HCT116 (cell line): ENCODE results near the gene HPCAL1. TPM values are rescaled to one million over a fixed set of nuclear protein-coding genes. Genes with fewer than 3 reads are reported as not detected.

Experiments
- ATAC-seq: fragments of 200-7000 bp; cut with Tn5 transposase; 2 replicates; pipeline ENCODE4 v1.9.1; 2020; ENCODE audit warnings: mild to moderate bottlenecking, moderate library complexity
- BruUV-seq: library from RNA; stranded (reverse); fragments of 400-500 nt; replicated peaks from 2 replicates; lab custom pipeline; 2021; lab: Mats Ljungman, UMichigan
- CTCF ChIA-PET: fragments of 300-600 bp; sonication (Branson Sonifier 250); formaldehyde crosslinking; loops from one replicate; lab custom pipeline; 2021; ENCODE audit warnings: antibody characterized with exemption; lab: Charles Lee
- POLR2A ChIA-PET: fragments of 300-600, 350-600 bp; sonication (Branson Sonifier 250); formaldehyde crosslinking; loops from one replicate; lab custom pipeline; 2021; ENCODE audit warnings: antibody characterized with exemption; lab: Charles Lee
- RAD21 ChIA-PET, 2 experiments: fragments of 300-600 bp; sonication (Branson Sonifier 250); formaldehyde crosslinking; loops; one replicate each; lab custom pipeline; 2023; ENCODE audit warnings: low total read pairs in 2 of 2; ENCODE audit not compliant: uncharacterized antibody in 2 of 2, unreplicated experiment in 2 of 2, low non-redundant PET in 1 of 2; lab: Charles Lee
- DNase-seq: peaks from one replicate; pipeline ENCODE4 v3.0.0-alpha.2; 2010; ENCODE audit warnings: low read depth, low spot score
- H2AFZ ChIP-seq: fragments of 200-600 bp; shearing (Covaris generic), sonication (generic); 2 replicates; pipeline ENCODE4 v1.6.1; 2017; ENCODE audit warnings: low read depth, mixed run types, mixed read lengths, antibody characterized with exemption, low read length; ENCODE audit not compliant: poor library complexity, severe bottlenecking
- H3K27ac ChIP-seq: 2 replicates; pipeline ENCODE4 v1.5.1; 2012; ENCODE audit warnings: low read depth, low read length
- H3K27me3 ChIP-seq: fragments of 200-600 bp; sonication (generic); 2 replicates; pipeline ENCODE4 v1.6.1; 2016; ENCODE audit warnings: mixed run types, low read length, mixed read lengths; ENCODE audit not compliant: insufficient read depth
- H3K36me3 ChIP-seq, 2 experiments: fragments of 200-500 bp in 1 of 2; fragments of 200-600 bp in 1 of 2; sonication (Bioruptor generic) in 1 of 2; sonication (generic) in 1 of 2; 2 replicates each; pipeline versions ENCODE4 v1.5.1 to v1.6.1; 2014 to 2016; ENCODE audit warnings: low read length in 2 of 2, inconsistent platforms in 1 of 2, mixed read lengths in 1 of 2, mixed run types in 1 of 2; ENCODE audit not compliant: insufficient read depth in 2 of 2, control insufficient read depth in 1 of 2
- H3K4me1 ChIP-seq, 2 experiments: fragments of 200-600 bp in 1 of 2; sonication (generic) in 1 of 2; 2 replicates each; pipeline versions ENCODE4 v1.5.1 to v1.6.1; 2012 to 2017; ENCODE audit warnings: low read length in 2 of 2, inconsistent platforms in 1 of 2, mild to moderate bottlenecking in 1 of 2, mixed read lengths in 1 of 2, mixed run types in 1 of 2, moderate library complexity in 1 of 2; ENCODE audit not compliant: insufficient read depth in 2 of 2, control insufficient read depth in 1 of 2
- H3K4me2 ChIP-seq: fragments of 200-600 bp; sonication (generic); 2 replicates; pipeline ENCODE4 v1.6.1; 2017; ENCODE audit warnings: mixed run types, low read length, mixed read lengths
- H3K4me3 ChIP-seq, 2 experiments: fragments of 200-600 bp in 1 of 2; sonication (generic) in 1 of 2; replicated peaks in 1 of 2; 2 replicates each; pipeline ENCODE4 v1.5.1; 2011 to 2016; ENCODE audit warnings: low read length in 2 of 2, control low read depth in 1 of 2, low read depth in 1 of 2, mild to moderate bottlenecking in 1 of 2, mixed read lengths in 1 of 2, mixed run types in 1 of 2
- H3K79me2 ChIP-seq: fragments of 200-600 bp; sonication (generic); 2 replicates; pipeline ENCODE4 v1.6.1; 2017; ENCODE audit warnings: mild to moderate bottlenecking, mixed run types, low read length, moderate library complexity, mixed read lengths; ENCODE audit not compliant: insufficient read depth
- H3K9ac ChIP-seq: fragments of 200-600 bp; sonication (generic); 2 replicates; pipeline ENCODE4 v1.6.1; 2016; ENCODE audit warnings: low read length, mixed read lengths
- H3K9me2 ChIP-seq: fragments of 200-600 bp; sonication (generic), shearing (Covaris generic); 2 replicates; pipeline ENCODE4 v1.6.1; 2017; ENCODE audit warnings: mixed run types, mild to moderate bottlenecking, moderate library complexity; ENCODE audit not compliant: insufficient read depth
- H3K9me3 ChIP-seq, 2 experiments: fragments of 200-500 bp in 1 of 2; fragments of 200-600 bp in 1 of 2; sonication (Bioruptor generic) in 1 of 2; sonication (generic) in 1 of 2; 2 replicates each; pipeline ENCODE4 v1.6.1; 2014 to 2017; ENCODE audit warnings: low read length in 2 of 2, mixed read lengths in 2 of 2, inconsistent platforms in 1 of 2, low read depth in 1 of 2, mild to moderate bottlenecking in 1 of 2, mixed run types in 1 of 2, moderate library complexity in 1 of 2; ENCODE audit not compliant: control insufficient read depth in 1 of 2, insufficient read depth in 1 of 2
- H4K20me1 ChIP-seq: fragments of 200-600 bp; sonication (generic), shearing (Covaris generic); 2 replicates; pipeline ENCODE4 v1.6.1; 2017; ENCODE audit warnings: mixed run types, mild to moderate bottlenecking, moderate library complexity; ENCODE audit not compliant: insufficient read depth
- CBX3 ChIP-seq: IDR thresholded peaks from 2 replicates; pipeline ENCODE4 v1.6.1; 2012; ENCODE audit warnings: low read depth
- EGR1 ChIP-seq: IDR thresholded peaks from 2 replicates; pipeline ENCODE4 v1.6.1; 2012; ENCODE audit warnings: low read depth
- ELF1 ChIP-seq: IDR thresholded peaks from 2 replicates; pipeline ENCODE4 v1.6.1; 2012; ENCODE audit warnings: low read depth, borderline replicate concordance
- EZH2phosphoT487 ChIP-seq: fragments of 200-600 bp; IDR thresholded peaks from 2 replicates; pipeline ENCODE4 v1.6.1; 2018; ENCODE audit warnings: antibody characterized with exemption, borderline replicate concordance
- FOSL1 ChIP-seq: IDR thresholded peaks from 2 replicates; pipeline ENCODE4 v1.6.1; 2012; ENCODE audit warnings: low read depth
- JUND ChIP-seq: IDR thresholded peaks from 2 replicates; pipeline ENCODE4 v1.6.1; 2012
- POLR2AphosphoS5 ChIP-seq: IDR thresholded peaks from 2 replicates; pipeline ENCODE4 v1.6.1; 2011; ENCODE audit warnings: mild to moderate bottlenecking, low read depth, low read length, moderate library complexity
- RAD21 ChIP-seq: IDR thresholded peaks from 2 replicates; pipeline ENCODE4 v1.6.1; 2012; ENCODE audit warnings: low read depth, mild to moderate bottlenecking
- SIN3A ChIP-seq: IDR thresholded peaks from 2 replicates; pipeline ENCODE4 v1.6.1; 2012; ENCODE audit warnings: low read depth
- SRF ChIP-seq: IDR thresholded peaks from 2 replicates; pipeline ENCODE4 v1.6.1; 2012; ENCODE audit warnings: low read depth
- TCF7L2 ChIP-seq: IDR thresholded peaks from 2 replicates; pipeline ENCODE4 v1.7.0; 2011; ENCODE audit warnings: borderline replicate concordance, inconsistent platforms; ENCODE audit not compliant: insufficient read depth, insufficient read length; ENCODE audit errors: extremely low read depth
- YY1 ChIP-seq: IDR thresholded peaks from 2 replicates; pipeline ENCODE4 v1.6.1; 2011; ENCODE audit warnings: low read length, low read depth, moderate library complexity, mild to moderate bottlenecking; ENCODE audit not compliant: insufficient replicate concordance; ENCODE audit errors: extremely low read depth
- ZNF274 ChIP-seq: fragments of 200-500 bp; sonication (Bioruptor generic); IDR thresholded peaks from 2 replicates; pipeline ENCODE4 v1.6.1; 2014; ENCODE audit warnings: mild to moderate bottlenecking, low read depth, low read length, inconsistent platforms
- intact Hi-C: fragments of 100-400 bp; cut with micrococcal nuclease; formaldehyde crosslinking; loops from 2 replicates; pipeline ENCODE4 v1.10.0; 2022
- total RNA-seq: library from RNA; stranded (reverse); gene quantifications from one replicate; pipeline ENCODE4 v1.2.1, GENCODE V29; 2021; ENCODE audit not compliant: unreplicated experiment
- TF ChIP-seq, protein P1 (sequence below), 3 experiments: fragments of 200-600 bp in 1 of 3; sonication (generic) in 1 of 3; IDR thresholded peaks in 2 of 3; conservative IDR thresholded peaks in 1 of 3; 2 replicates each; pipeline ENCODE4 v1.5.1; 2012 to 2017; ENCODE audit warnings: low read depth in 2 of 3, low read length in 2 of 3, antibody characterized with exemption in 1 of 3, borderline replicate concordance in 1 of 3, control low read depth in 1 of 3, mild to moderate bottlenecking in 1 of 3, mixed read lengths in 1 of 3, mixed run types in 1 of 3, moderate library complexity in 1 of 3; ENCODE audit not compliant: insufficient read depth in 1 of 3
- TF ChIP-seq, protein P2 (sequence below): IDR thresholded peaks from 2 replicates; pipeline ENCODE4 v1.6.1; 2011; ENCODE audit warnings: mild to moderate bottlenecking, low read length, moderate library complexity; ENCODE audit not compliant: insufficient replicate concordance; ENCODE audit errors: extremely low read depth
- TF ChIP-seq, protein P3 (sequence below): IDR thresholded peaks from 2 replicates; pipeline ENCODE4 v1.6.1; 2012
- TF ChIP-seq, protein P4 (sequence below): IDR thresholded peaks from 2 replicates; pipeline ENCODE4 v1.6.1; 2012; ENCODE audit warnings: low read depth

Gene HPCAL1
- total RNA-seq, 1 experiment from 2014 or later = 111 TPM

DNA sequence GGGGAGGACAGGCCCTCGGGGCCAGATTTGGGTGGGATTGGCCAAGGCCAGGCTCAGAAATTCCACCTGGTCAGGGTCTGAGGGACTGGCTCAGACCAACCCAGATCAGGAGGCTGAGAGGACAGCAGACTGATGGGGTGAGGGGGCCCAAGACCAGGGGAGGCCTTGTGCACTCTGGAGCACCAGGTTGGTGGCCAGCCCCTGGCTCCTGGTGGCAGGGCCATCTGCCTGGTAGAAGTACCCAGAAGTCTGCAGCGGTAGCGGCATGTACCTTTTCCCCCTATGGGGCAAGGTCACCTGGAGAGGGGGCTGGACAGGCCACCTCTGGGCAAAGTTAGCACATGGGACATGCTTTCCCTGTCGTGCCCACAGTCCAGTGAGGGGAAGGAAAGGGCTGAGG lies 166.6 kb downstream of the HPCAL1 start:
- Histone ChIP-seq H3K4me3 (no peak overlapping the region), H3K9ac (no peak overlapping the region), H3K9me3 (no peaks in the 10 kb centered on the region), H3K79me2 (no peaks in the 10 kb centered on the region), H3K27ac (no peak overlapping the region), H2AFZ (no peak overlapping the region), H3K36me3 (no peaks in the 10 kb centered on the region), H4K20me1 (no peaks in the 10 kb centered on the region), H3K27me3 (no peaks in the 10 kb centered on the region), H3K4me2 (no peak overlapping the region), H3K4me1 (no peaks in the 10 kb centered on the region), H3K9me2 (no peaks in the 10 kb centered on the region)
- no TSS peak for BruUV-seq
- no peak for TF ChIP-seq ELF1
- no peak for TF ChIP-seq YY1
- TF ChIP-seq SRF = no peak
- no peak for TF ChIP-seq ZNF274
- TF ChIP-seq, protein P1, sequence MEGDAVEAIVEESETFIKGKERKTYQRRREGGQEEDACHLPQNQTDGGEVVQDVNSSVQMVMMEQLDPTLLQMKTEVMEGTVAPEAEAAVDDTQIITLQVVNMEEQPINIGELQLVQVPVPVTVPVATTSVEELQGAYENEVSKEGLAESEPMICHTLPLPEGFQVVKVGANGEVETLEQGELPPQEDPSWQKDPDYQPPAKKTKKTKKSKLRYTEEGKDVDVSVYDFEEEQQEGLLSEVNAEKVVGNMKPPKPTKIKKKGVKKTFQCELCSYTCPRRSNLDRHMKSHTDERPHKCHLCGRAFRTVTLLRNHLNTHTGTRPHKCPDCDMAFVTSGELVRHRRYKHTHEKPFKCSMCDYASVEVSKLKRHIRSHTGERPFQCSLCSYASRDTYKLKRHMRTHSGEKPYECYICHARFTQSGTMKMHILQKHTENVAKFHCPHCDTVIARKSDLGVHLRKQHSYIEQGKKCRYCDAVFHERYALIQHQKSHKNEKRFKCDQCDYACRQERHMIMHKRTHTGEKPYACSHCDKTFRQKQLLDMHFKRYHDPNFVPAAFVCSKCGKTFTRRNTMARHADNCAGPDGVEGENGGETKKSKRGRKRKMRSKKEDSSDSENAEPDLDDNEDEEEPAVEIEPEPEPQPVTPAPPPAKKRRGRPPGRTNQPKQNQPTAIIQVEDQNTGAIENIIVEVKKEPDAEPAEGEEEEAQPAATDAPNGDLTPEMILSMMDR (IDR thresholded peaks at IDR 0.05 in 2 of 3, conservative IDR thresholded peaks at IDR 0.05 in 1 of 3; ENCODE audit: borderline replicate concordance in 1 of 3, insufficient read depth in 1 of 3, low read depth in 2 of 3, low read length in 2 of 3) = no peak
- TF ChIP-seq CBX3 = no peak
- TF ChIP-seq, protein P2, sequence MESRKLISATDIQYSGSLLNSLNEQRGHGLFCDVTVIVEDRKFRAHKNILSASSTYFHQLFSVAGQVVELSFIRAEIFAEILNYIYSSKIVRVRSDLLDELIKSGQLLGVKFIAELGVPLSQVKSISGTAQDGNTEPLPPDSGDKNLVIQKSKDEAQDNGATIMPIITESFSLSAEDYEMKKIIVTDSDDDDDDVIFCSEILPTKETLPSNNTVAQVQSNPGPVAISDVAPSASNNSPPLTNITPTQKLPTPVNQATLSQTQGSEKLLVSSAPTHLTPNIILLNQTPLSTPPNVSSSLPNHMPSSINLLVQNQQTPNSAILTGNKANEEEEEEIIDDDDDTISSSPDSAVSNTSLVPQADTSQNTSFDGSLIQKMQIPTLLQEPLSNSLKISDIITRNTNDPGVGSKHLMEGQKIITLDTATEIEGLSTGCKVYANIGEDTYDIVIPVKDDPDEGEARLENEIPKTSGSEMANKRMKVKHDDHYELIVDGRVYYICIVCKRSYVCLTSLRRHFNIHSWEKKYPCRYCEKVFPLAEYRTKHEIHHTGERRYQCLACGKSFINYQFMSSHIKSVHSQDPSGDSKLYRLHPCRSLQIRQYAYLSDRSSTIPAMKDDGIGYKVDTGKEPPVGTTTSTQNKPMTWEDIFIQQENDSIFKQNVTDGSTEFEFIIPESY = no peak
- TF ChIP-seq, protein P3, sequence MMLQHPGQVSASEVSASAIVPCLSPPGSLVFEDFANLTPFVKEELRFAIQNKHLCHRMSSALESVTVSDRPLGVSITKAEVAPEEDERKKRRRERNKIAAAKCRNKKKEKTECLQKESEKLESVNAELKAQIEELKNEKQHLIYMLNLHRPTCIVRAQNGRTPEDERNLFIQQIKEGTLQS = no peak
- TF ChIP-seq SIN3A = no peak
- TF ChIP-seq JUND = no peak
- TF ChIP-seq EZH2phosphoT487 = no peak
- TF ChIP-seq EGR1 = no peak
- TF ChIP-seq POLR2AphosphoS5 = no peak
- TF ChIP-seq, protein P4, sequence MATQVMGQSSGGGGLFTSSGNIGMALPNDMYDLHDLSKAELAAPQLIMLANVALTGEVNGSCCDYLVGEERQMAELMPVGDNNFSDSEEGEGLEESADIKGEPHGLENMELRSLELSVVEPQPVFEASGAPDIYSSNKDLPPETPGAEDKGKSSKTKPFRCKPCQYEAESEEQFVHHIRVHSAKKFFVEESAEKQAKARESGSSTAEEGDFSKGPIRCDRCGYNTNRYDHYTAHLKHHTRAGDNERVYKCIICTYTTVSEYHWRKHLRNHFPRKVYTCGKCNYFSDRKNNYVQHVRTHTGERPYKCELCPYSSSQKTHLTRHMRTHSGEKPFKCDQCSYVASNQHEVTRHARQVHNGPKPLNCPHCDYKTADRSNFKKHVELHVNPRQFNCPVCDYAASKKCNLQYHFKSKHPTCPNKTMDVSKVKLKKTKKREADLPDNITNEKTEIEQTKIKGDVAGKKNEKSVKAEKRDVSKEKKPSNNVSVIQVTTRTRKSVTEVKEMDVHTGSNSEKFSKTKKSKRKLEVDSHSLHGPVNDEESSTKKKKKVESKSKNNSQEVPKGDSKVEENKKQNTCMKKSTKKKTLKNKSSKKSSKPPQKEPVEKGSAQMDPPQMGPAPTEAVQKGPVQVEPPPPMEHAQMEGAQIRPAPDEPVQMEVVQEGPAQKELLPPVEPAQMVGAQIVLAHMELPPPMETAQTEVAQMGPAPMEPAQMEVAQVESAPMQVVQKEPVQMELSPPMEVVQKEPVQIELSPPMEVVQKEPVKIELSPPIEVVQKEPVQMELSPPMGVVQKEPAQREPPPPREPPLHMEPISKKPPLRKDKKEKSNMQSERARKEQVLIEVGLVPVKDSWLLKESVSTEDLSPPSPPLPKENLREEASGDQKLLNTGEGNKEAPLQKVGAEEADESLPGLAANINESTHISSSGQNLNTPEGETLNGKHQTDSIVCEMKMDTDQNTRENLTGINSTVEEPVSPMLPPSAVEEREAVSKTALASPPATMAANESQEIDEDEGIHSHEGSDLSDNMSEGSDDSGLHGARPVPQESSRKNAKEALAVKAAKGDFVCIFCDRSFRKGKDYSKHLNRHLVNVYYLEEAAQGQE = no peak
- no peak for TF ChIP-seq RAD21
- TF ChIP-seq TCF7L2 = no peak
- TF ChIP-seq FOSL1 = no peak
- no peak for ATAC-seq
- intact Hi-C loops = no loop called here
- DNase-seq = no peak
- POLR2A ChIA-PET = no interaction called here
- RAD21 ChIA-PET = no interaction called here
- CTCF ChIA-PET = no interaction called here
